Measurements from ENCODE around the gene CELA3A. TPM values are rescaled to one million over a fixed set of nuclear protein-coding genes. Genes with fewer than 3 reads are reported as not detected.

CELA3A gene
- total and polyA plus RNA-seq, 2 of the 8 experiments (the other 6 are each of a cell fraction or from before 2014, with no cell fraction given) = not detected

- 85 to 100% methylated on average over 2 to 10 of the region's 10 CpGs for WGBS, 2 experiments (ENCODE audit: extremely low coverage in 1 of 2, insufficient coverage in 1 of 2, insufficient read length in 1 of 2, insufficient replicate concordance in 2 of 2, low coverage in 1 of 2, low lambda C conversion rate in 2 of 2, missing lambda C conversion rate in 1 of 2)
- no peak overlapping the region for H2BK5ac ChIP-seq (ENCODE audit: low read depth, low read length)
- no peak overlapping the region for H4K91ac ChIP-seq (replicated peaks; ENCODE audit: insufficient read length, low read length)
- H3K4me1 ChIP-seq (replicated peaks in 1 of 4; ENCODE audit: control insufficient read depth in 3 of 4, insufficient read depth in 4 of 4, low read length in 3 of 4) = peaks cover 0 to 2% (median under 1%) of the 10 kb centered on the region in 4 experiments; a peak in 2 of 7 replicates
- H3K9me3 ChIP-seq (ENCODE audit: insufficient read depth in 2 of 2, low read depth in 1 of 2, low read length in 1 of 2) = no peaks in the 10 kb centered on the region
- H3K36me3 ChIP-seq (ENCODE audit: control insufficient read depth in 2 of 4, insufficient read depth in 4 of 4, low read length in 3 of 4) = no peaks in the 10 kb centered on the region
- H2BK12ac ChIP-seq (ENCODE audit: low read depth, low read length) = no peak overlapping the region
- H4K20me1 ChIP-seq (replicated peaks in 1 of 2; ENCODE audit: control insufficient read depth in 1 of 2, insufficient read depth in 2 of 2, low read length in 2 of 2) = no peaks in the 10 kb centered on the region
- H3K9ac ChIP-seq (replicated peaks in 1 of 4; ENCODE audit: extremely low read depth in 1 of 4, low read depth in 3 of 4, low read length in 3 of 4) = no peak overlapping the region
- POLR2A ChIA-PET (ENCODE audit: partially characterized antibody) = interaction anchor here (0.5 kb wide), 1 partner anchor 15 kb away, joined by 5 read pairs; no protein-coding TSS in a partner anchor
- DNase-seq (ENCODE audit: low read depth in 1 of 2, low spot score in 2 of 2) (no peak), FAIRE-seq (no peak)
- H3K23me2 ChIP-seq (ENCODE audit: low read depth, low read length) = no peaks in the 10 kb centered on the region
- H3K27me3 ChIP-seq (replicated peaks in 1 of 4; ENCODE audit: control insufficient read depth in 3 of 4, extremely low read depth in 1 of 4, insufficient read depth in 3 of 4, low read length in 3 of 4) = no peaks in the 10 kb centered on the region
- H3K14ac ChIP-seq (ENCODE audit: insufficient read length) = no peak overlapping the region
- no peak overlapping the region for H4K8ac ChIP-seq (ENCODE audit: extremely low read depth, insufficient read depth, low read length)
- H2BK20ac ChIP-seq (ENCODE audit: low read length) = no peak overlapping the region
- H3K23ac ChIP-seq (ENCODE audit: insufficient read length) = no peak overlapping the region
- H3K27ac ChIP-seq (ENCODE audit: low read depth, low read length) = no peak overlapping the region
- CTCF ChIA-PET (ENCODE audit: partially characterized antibody) = interaction anchor here (0.6 to 1.2 kb wide), 3 partner anchors 14 to 82 kb away, joined by 3 read pairs; no protein-coding TSS in a partner anchor
- no peak overlapping the region for H3K4me3 ChIP-seq (ENCODE audit: extremely low read depth in 1 of 4, insufficient read depth in 2 of 4, low read depth in 3 of 4, low read length in 4 of 4)
- H3K4me2 ChIP-seq (ENCODE audit: insufficient read depth in 1 of 2, low read depth in 2 of 2, low read length in 2 of 2) = no peak overlapping the region
- H3K56ac ChIP-seq (replicated peaks; ENCODE audit: insufficient read length, low read depth, low read length) = no peak overlapping the region
- no peak overlapping the region for H4K5ac ChIP-seq (ENCODE audit: insufficient read length, low read depth, low read length)
- no peak overlapping the region for H2AFZ ChIP-seq (ENCODE audit: low read length)
- H3K4ac ChIP-seq (replicated peaks; ENCODE audit: insufficient read length, low read depth, low read length) = no peak overlapping the region
- H2AK5ac ChIP-seq (ENCODE audit: low read depth, low read length) = no peak overlapping the region
- no peaks in the 10 kb centered on the region for H3K79me1 ChIP-seq (ENCODE audit: low read depth, low read length)
- H2BK15ac ChIP-seq (ENCODE audit: low read length) = no peak overlapping the region; the same call in 1 of the 2 replicates
- no peak overlapping the region for H2BK120ac ChIP-seq (replicated peaks; ENCODE audit: low read depth, low read length)
- no peaks in the 10 kb centered on the region for H3K79me2 ChIP-seq (ENCODE audit: control insufficient read depth in 1 of 2, insufficient read depth in 2 of 2, low read length in 2 of 2)
- H3K18ac ChIP-seq (ENCODE audit: extremely low read depth, low read length) = no peak overlapping the region
- TF ChIP-seq CTCF (IDR thresholded peaks at IDR 0.05; ENCODE audit: control extremely low read depth in 1 of 3, insufficient read depth in 1 of 3, low read depth in 1 of 3, low read length in 3 of 3) (peak; percentile 41 to 50 (median 50)), ZNF274 (IDR thresholded peaks at IDR 0.05; ENCODE audit: borderline replicate concordance, extremely low read depth, low read length) (no peak), KDM4A (IDR thresholded peaks at IDR 0.05; ENCODE audit: low read depth, low read length, severe bottlenecking) (no peak), SP2 (IDR thresholded peaks at IDR 0.05; ENCODE audit: low read length) (no peak), FOSL1 (IDR thresholded peaks at IDR 0.05; ENCODE audit: insufficient read depth, low read depth, low read length) (no peak), YY1 (IDR thresholded peaks at IDR 0.05; ENCODE audit: low read depth, low read length) (no peak), RFX5 (IDR thresholded peaks at IDR 0.05; ENCODE audit: borderline replicate concordance, low read depth, low read length) (no peak), RAD21 (IDR thresholded peaks at IDR 0.05 in 1 of 2, conservative IDR thresholded peaks at IDR 0.05 in 1 of 2; ENCODE audit: low read depth in 2 of 2, low read length in 2 of 2) (peak; percentile 40 to 60)
These were observed 17.4 kb downstream of the CELA3A start for GRCh38 chr1:22018583-22019559.
